NCI-H187 (cell line): Measurements from ENCODE around the gene ZNF512.
"Not testable (repeated sequence)": the region's sequence is repeated elsewhere in the genome, so short reads cannot be mapped to it uniquely, and the experiment has no call there.

Experiments
- DNase-seq, 2 experiments: peaks; one replicate each; lab custom pipeline; 2025; lab: John Stamatoyannopoulos, UW

ZNF512 gene, protein sequence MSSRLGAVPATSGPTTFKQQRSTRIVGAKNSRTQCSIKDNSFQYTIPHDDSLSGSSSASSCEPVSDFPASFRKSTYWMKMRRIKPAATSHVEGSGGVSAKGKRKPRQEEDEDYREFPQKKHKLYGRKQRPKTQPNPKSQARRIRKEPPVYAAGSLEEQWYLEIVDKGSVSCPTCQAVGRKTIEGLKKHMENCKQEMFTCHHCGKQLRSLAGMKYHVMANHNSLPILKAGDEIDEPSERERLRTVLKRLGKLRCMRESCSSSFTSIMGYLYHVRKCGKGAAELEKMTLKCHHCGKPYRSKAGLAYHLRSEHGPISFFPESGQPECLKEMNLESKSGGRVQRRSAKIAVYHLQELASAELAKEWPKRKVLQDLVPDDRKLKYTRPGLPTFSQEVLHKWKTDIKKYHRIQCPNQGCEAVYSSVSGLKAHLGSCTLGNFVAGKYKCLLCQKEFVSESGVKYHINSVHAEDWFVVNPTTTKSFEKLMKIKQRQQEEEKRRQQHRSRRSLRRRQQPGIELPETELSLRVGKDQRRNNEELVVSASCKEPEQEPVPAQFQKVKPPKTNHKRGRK

DNA sequence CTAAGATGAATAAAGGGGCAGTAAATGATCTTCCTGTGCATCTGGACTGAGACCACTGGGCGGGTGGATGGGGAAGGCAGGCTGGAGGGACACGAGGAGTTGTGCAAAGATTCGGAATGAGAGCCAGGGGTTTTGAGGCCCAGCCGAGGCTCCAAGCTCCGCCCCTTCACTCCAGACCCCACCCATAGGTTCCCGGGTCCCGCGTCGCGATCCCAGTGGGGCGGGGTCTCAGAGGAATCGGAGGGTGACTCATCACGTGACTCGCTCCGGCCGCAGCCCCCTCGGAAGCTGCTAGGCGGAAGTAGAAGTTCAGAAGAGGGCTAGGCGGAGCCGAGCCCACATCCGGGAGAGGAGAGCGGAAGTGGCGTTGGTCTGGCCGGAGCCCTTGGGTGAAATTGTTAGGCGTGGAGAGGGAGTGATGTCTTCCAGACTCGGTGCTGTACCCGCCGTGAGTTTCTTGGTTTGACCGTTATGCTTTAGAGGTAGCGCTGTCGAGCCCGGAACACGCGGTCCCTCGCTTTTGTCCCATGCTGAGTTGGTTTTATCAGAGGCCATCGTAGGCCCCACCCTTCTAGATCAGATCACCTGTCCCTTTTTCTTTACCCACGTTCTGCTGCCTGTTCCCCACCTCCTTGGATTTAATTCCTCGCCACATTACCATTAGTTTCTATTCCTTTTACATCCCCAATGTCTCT is at the start of gene ZNF512:
Gene ZNF512, plus strand, starts transcription at position 348 of the 695 bp plus-strand sequence. Its CDS starts 71 bp downstream, at position 419.
- peak; percentile 86 to 98 for DNase-seq

DNA sequence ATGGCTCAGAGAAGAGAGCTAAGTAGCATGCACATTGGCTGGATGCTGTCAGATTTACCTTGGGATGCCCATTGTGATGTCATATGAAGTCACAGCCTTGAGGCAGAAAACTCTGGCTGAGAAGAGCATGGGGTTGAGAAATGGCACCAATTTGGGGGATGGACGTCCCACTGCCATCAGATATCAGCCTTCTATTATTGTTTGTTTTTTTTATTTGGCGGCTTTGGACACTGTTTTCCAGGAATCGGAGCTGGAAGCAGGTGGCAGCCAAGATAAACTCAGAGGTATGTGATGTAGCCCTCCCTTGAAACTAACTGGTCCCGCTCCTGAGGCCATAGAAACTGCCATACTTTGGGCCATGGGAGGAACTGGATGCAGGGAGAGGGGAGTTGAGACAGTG is 45.6 kb upstream of the ZNF512 start:
- no peak for DNase-seq

DNA sequence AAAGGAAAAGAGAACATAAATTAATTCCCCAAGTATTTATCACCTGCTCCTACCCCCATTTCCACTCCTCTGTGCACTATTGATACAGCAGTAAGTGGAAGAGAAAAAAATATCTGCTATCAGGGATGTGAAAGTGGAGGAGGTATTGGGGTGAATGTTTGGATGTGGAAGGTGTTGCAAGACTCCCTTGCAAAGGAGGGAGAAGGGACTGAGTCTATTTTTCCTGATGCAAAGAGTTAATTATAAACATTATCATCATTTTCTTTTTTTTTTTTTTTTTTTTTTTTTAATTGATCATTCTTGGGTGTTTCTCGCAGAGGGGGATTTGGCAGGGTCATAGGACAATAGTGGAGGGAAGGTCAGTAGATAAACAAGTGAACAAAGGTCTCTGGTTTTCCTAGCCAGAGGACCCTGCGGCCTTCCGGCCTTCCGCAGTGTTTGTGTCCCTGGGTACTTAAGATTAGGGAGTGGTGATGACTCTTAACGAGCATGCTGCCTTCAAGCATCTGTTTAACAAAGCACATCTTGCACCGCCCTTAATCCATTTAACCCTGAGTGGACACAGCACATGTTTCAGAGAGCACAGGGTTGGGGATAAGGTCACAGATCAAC is 43.9 kb upstream of the ZNF512 start:
- DNase-seq: not testable (repeated sequence)

DNA sequence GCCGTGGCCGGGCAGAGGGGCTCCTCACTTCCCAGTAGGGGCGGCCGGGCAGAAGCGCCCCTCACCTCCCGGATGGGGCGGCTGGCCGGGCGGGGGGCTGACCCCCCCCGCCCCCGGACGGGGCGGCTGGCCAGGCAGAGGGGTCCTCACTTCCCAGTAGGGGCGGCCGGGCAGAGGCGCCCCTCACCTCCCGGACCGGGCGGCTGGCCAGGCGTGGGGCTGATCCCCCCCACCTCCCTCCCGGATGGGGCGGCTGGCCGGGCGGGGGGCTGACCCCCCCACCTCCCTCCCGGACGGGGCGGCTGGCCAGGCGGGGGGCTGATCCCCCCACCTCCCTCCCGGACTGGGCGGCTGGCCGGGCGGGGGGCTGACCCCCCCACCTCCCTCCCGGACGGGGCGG is 43.2 kb upstream of the ZNF512 start:
- DNase-seq: not testable (repeated sequence)

DNA sequence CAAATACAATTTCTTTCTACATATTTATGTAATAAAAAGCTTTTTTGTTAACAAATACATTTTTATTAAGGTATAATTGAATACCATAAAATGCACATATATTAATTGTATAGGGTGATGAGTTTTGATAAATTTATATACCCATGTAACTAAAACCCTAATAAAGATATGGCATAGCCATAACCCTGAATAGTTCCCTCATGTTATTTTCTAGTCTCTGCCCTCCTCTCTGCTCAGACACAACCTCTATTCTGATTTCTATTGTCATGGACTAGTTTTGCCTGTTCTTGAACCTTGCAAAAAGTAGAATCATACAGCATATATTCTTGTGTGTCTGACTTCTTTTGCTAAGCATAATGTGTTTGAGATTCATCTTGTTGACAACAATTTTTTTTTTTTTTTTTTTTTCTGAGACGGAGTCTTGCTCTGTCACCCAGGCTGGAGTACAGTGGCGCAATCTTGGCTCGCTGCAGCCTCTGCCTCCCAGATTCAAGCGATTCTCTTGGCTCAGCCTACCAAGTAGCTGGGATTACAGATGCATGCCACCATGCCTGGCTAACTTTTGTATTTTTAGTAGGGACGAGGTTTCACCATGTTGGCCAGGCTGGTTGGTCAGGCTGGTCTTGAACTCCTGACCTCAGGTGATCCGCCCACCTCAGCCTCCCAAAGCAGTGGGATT is 38.6 kb upstream of the ZNF512 start:
- no peak for DNase-seq

DNA sequence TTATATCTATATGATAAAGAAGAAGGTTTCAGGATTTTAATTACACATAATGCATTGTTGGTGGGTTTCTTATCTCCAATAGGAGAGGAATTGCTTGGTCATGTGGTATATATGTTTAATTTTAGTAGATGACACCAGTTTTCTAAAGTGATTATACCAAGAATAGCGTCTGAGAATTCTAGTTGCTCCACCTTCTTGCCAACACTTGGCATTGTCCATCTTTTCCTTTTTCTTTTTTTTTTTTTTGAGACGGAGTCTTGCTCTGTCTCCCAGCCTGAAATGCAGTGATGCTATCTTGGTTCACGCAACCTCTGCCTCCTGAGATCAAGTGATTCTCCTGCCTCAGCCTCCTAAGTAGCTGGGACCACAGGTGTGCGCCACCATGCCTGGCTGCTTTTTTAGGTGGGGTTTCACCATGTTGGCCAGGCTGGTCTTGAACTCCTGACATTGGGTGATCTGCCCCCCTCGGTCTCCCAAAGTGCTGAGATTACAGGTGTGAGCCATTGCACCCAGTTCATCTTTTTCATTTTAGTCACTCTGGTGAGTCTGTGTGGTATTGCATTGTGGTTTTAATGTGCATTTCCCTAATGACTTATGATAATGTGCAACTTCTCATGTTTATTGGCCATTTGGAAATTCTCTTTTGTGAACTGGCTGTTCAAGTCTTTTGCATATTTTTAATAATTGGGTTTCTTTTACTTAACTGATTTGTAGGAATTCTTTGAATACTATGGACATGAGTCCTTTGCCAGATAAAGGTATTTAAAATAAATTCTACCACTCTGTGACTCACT is 37.3 kb upstream of the ZNF512 start:
- no peak for DNase-seq

DNA sequence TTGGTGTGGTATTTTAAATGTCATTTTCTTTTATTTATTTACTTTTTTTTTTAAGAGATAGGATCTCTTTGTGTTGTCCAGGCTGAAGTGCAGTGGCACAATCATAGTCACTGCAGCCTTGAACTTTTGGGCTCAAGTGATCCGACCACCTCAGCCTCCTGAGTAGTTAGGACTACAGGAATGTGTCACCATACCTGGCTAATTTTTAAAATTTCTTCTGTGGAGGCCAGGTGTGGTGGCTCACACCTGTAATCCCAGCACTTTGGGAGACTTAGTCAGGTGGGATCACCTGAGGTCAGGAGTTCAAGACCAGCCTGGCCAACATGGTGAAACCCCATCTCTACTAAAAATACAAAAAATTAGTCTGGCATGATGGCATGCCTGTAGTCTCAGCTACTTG is 33.5 kb upstream of the ZNF512 start:
- DNase-seq: no peak

DNA sequence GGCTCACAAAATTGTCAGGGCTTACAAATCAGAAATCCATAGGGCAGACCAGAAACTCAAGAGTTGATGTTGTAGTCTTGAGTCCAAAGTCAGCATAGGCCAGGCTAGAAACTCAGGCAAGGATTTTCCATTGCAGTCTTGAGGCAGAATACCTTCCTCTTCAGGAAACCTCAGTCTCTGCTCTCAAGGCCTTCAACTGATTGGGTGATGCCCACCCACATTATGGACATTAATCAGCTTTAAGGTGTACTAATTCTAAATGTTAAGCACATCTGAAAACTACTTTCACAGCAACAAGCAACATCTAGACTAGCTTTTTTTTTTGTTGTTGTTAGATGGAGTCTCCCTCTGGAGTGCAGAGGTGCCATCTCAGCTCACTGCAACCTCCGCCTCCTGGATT is 31.3 kb upstream of the ZNF512 start:
- no peak for DNase-seq

DNA sequence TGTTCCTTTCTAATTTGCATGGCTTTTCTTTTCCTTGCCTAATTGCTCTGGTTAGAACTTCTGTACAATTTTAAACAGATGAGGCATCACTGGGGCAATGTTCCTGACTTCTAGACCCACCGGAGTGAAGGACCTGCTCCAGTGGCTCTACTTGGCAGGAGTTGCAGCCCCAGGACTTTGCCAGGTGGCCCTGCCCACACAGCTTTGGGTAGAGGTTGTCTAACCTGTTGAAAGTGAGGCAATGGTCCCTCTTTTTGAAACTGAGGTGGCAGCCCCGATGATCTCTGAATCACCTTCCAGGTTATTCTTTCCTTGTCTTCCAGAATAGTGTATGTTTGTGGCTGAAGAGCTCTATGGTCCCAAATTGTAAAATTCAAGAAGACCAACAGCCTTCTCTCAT is 29.9 kb upstream of the ZNF512 start:
- no peak for DNase-seq

DNA sequence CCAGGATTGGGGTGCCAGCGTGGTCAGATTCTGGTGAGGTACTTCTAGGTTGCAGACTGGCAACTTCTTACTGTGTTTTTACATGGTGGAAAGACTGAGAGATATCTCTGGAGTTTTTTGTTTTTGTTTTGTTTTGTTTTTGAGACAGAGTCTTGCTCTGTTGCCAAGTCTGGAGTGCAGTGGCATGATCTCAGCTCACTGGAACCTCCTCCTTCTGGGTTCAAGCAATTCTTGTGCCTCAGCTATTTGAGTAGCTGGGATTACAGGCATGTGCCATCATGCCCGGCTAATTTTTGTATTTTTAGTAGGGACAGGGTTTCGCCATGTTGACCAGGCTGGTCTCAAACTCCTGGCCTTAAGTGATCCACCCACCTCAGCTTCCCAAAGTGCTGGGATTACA is 28.4 kb upstream of the ZNF512 start:
- not testable (repeated sequence) for DNase-seq

DNA sequence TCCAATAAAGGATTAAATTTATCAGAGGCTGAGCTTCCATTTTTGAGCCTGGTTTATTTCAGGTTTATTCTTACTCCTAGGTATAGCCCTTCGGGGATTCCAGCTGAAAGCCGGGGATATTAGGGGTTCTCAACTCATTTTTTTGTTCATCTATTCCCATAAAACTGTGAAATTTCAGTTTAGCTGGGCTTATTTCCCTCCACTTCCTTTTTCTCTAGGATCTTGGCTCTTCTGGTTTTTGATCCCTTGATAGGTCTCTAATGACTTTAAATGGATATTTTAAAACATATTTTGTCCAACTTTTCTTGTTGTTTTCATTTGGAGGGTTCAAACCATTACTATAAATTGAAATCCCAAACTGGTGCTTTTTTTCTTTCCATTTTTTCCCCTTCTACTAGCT is 23.6 kb upstream of the ZNF512 start:
- no peak for DNase-seq

DNA sequence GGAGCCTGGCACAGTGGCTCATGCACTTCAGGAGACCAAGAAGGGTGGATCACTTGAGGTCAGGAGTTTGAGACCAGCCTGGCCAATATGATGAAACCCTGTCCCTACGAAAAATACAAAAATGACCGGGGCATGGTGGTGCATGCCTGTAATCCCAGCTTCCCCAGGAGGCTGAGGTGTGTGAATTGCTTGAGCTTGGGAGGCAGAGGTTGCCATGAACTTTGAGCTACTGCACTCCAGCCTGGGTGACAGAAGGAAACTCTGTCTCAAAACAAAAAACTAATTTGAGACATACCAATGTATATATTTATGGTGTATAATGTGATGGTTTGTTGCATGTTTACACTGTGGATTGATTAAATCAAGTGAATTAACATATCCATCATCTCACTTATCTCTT is 21.8 kb upstream of the ZNF512 start:
- no peak for DNase-seq

DNA sequence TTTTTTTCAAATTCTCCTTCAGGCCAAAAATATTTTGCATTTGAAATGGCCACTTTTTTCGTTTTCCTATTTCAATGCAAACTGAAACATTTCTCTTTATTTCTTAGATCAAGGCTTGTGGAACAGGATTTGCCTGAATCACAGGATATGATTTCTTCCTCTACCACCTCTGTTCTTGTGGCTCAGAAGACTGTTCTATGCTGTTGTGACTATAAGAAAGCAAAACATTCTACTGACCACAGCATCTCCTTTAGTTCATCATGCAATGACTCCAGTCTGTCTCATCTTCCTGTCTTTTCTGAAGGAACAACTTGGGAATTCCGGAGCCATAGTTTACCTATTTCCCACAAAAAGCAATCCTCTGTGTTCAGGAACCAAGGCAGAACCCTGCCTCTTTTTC is 16.2 kb upstream of the ZNF512 start:
- no peak for DNase-seq

DNA sequence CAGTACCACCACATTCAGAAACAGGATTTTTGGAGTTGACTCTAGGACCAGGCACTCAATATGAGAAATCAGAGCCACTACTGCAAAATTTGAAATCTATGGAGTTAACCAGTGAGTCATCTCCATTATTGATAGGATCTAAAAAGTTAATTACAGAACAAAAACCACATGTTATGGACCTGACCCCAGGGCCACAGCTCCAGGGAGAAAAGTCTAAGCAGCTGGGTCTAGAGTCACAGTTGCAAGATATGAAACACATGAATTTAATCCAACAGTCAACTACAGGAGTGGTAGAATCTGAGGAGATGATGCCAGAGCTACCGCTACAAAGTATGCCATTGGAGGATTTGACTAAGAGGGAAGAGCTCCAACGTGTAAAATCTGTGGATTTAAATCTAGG is 13.4 kb upstream of the ZNF512 start:
- DNase-seq: no peak

DNA sequence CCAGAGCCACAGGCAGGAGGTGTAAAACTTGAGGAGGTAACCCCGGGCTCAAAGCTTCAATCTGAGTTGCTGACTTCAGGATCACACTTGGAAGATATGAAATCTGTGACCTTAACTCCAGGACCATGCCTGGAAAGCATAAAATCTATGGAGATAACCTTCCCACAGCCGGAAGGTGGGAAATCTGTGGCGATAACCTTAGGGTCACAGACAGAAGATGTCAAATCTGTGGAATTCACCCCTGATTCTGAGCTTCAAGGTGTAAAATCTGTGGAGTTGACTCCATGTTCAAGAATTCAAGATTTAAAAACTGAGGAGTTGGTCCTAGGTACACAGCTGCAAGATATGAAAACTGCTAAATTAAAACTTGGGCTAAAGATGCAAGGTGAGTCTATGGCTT is 11.6 kb upstream of the ZNF512 start:
- no peak for DNase-seq

DNA sequence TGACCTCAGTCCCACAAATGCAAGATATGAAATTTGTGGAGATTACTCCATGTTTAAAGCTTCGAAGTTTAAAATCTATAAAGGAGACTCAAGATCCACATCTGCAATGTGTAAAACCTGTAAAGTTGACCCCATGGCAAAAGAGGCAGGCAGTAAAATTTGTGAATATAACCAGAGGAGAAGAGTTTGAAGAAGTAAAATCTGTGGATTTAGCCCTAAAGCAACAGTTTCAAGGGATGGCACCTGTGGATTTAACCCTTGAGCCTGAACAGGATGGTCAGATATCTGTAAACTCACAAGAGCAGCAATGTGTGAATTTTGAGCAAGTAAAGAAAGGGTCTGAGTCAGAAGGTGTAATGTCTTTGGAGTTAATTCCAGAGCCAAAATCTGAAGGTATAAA is 11.2 kb upstream of the ZNF512 start:
- DNase-seq: no peak

DNA sequence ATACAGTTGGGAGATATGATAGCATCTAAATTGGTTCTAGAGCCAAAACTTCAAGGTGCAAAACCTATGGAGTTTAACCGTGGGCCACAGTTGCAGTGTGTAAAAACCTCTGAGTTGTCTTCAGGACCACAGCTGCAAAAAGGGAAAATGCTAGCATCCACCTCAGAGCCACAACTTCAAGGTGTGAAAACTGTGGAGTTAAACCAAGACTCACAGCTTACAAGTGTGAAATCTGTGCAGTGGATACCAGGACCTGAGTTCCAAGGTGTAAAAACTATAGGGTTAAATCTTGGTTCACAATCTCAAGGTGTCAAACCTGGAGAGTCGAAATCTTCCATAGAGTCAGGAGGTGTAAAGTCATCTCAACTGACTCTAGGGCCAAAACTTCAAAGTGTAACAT is 10.4 kb upstream of the ZNF512 start:
- DNase-seq: no peak

DNA sequence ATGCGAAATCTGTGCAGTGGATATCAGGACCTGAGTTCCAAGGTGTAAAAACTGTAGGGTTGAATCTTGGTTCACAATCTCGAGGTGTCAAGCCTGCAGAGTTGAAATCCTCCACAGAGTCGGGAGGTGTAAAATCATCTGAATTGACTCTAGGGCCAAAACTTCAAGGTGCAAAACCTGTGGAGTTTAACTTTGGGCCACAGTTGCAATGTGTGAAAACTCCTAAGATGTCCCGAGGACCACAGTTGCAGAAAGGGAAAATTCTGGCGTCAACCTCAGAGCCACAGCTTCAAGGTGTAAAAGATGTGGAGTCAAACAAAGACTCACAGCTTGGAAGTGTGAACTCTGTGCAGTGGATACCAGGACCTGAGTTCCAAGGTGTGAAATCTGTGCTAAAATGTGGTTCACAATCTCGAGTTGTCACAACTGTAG is 9.8 kb upstream of the ZNF512 start:
- DNase-seq: no peak

DNA sequence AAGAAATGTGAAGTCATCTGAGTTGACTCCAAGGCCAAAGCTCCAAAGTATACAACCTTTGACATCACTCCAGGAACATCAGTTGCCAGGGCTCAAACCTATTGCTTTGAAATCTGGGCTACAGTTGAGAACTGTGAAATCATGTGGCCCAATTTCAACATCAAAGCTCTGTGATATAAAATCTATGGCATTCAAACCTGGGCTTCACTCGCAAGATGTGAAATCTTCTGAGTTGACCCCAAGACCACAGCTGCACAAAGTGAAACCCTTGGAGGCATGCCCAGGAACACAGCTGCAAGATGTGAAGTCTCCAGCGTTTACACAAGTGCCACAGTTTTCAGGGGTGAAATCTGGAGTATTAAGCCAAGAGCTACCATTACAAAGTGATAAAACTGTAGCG is 9.4 kb upstream of the ZNF512 start:
- no peak for DNase-seq

DNA sequence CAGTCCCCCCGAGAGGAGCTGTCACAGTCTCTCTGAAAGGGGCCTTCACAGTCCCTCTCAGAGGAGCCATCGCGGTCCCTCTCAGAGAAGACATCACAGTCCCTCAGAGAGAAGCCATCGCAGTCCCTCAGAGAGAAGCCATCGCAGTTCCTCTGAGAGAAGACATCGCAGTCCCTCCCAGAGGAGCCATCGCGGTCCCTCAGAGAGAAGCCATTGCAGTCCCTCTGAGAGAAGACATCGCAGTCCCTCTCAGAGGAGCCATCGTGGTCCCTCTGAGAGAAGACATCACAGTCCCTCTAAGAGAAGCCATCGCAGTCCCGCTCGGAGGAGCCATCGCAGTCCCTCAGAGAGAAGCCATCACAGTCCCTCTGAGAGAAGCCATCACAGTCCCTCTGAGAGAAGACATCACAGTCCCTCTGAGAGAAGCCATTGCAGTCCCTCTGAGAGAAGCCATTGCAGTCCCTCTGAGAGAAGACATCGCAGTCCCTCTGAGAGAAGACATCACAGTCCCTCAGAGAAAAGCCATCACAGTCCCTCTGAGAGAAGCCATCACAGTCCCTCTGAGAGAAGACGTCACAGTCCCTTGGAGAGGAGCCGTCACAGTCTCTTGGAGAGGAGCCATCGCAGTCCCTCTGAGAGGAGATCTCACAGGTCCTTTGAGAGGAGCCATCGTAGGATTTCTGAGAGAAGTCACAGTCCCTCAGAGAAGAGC is 1.3 kb upstream of the ZNF512 start:
- DNase-seq: no peak
